NCI-H2171 treated with DMSO at 0.1 percent for 48 hours (cell line): ENCODE data around the gene ECSCR.
"Not testable (repeated sequence)": the region's sequence is repeated elsewhere in the genome, so short reads cannot be mapped to it uniquely, and the experiment has no call there.

Experiments
- DNase-seq: peaks from one replicate; lab custom pipeline; 2025; lab: John Stamatoyannopoulos, UW

Gene ECSCR

GRCh38 chr5:139462586-139463276, at the start of gene ECSCR:
Gene ECSCR, minus strand, starts transcription at chr5:139462743. Its CDS starts 73 bp downstream, at chr5:139462670.
- no peak for DNase-seq

- DNase-seq: not testable (repeated sequence)
Measured at GRCh38 chr5:139504722-139505121, 42.2 kb upstream of the ECSCR start.

- not testable (repeated sequence) for DNase-seq
Measured at GRCh38 chr5:139503879-139504278, 41.3 kb upstream of the ECSCR start.

- DNase-seq: not testable (repeated sequence)
Measured at GRCh38 chr5:139503036-139503817, 40.7 kb upstream of the ECSCR start.

GRCh38 chr5:139501381-139501780, 38.8 kb upstream of the ECSCR start:
- DNase-seq: no peak

GRCh38 chr5:139495638-139496435, 33.3 kb upstream of the ECSCR start:
- no peak for DNase-seq

GRCh38 chr5:139494832-139495231, 32.3 kb upstream of the ECSCR start:
- no peak for DNase-seq

GRCh38 chr5:139494256-139494655, 31.7 kb upstream of the ECSCR start:
- DNase-seq: no peak

GRCh38 chr5:139492700-139493192, 30.2 kb upstream of the ECSCR start:
- DNase-seq: no peak

GRCh38 chr5:139488260-139488659, 25.7 kb upstream of the ECSCR start:
- no peak for DNase-seq

GRCh38 chr5:139486201-139486600, 23.7 kb upstream of the ECSCR start:
- no peak for DNase-seq

- not testable (repeated sequence) for DNase-seq
Measured at GRCh38 chr5:139482890-139483208, 20.3 kb upstream of the ECSCR start.

- peak; percentile 60 for DNase-seq
Measured at GRCh38 chr5:139482050-139482889, 19.7 kb upstream of the ECSCR start, which contains the start of gene STING1. Gene STING1, minus strand, starts transcription at chr5:139482758. Its CDS starts 1,054 bp downstream, at chr5:139481704.

GRCh38 chr5:139481580-139482049, 19.1 kb upstream of the ECSCR start:
- DNase-seq: no peak

GRCh38 chr5:139481122-139481533, 18.6 kb upstream of the ECSCR start:
- no peak for DNase-seq

- not testable (repeated sequence) for DNase-seq
Measured at GRCh38 chr5:139479729-139480128, 17.2 kb upstream of the ECSCR start.

GRCh38 chr5:139478657-139479423, 16.3 kb upstream of the ECSCR start:
- DNase-seq: not testable (repeated sequence)

- DNase-seq: no peak
Measured at GRCh38 chr5:139475865-139476617, 13.5 kb upstream of the ECSCR start.

GRCh38 chr5:139474890-139475791, 12.6 kb upstream of the ECSCR start:
- peak; percentile 57 for DNase-seq
